GM12865 (cell line): ENCODE results near the gene ANKRD42.

Source experiments
- DNase-seq: peaks from one replicate; pipeline ENCODE4 v3.0.0; 2010; ENCODE audit warnings: low read depth
- H3K4me3 ChIP-seq: 2 replicates; pipeline ENCODE4 v1.5.1; 2011; ENCODE audit warnings: mild to moderate bottlenecking, low read depth, low read length, control low read depth
- CTCF ChIP-seq: IDR thresholded peaks from 2 replicates; pipeline ENCODE4 v1.5.1; 2011; ENCODE audit warnings: low read length, control low read depth, low read depth, inconsistent platforms; ENCODE audit not compliant: insufficient read depth; ENCODE audit errors: missing control alignments

The ANKRD42 gene

GRCh38 chr11:83223457-83223856 is 29.9 kb downstream of the ANKRD42 start:
- no peak overlapping the region for H3K4me3 ChIP-seq
- TF ChIP-seq CTCF, result no peak
- DNase-seq, result no peak

GRCh38 chr11:83235825-83236224 is 42.3 kb downstream of the ANKRD42 start:
- no peak overlapping the region for H3K4me3 ChIP-seq
- no peak for TF ChIP-seq CTCF
- no peak for DNase-seq

- no peak for TF ChIP-seq CTCF
- DNase-seq, result no peak
- H3K4me3 ChIP-seq, result no peak overlapping the region
These were observed 44.6 kb downstream of the ANKRD42 start for GRCh38 chr11:83238111-83238510.

- H3K4me3 ChIP-seq, result no peak overlapping the region
- DNase-seq, result peak; percentile 62
- peak; percentile 47 for TF ChIP-seq CTCF
These were observed 47.9 kb downstream of the ANKRD42 start for GRCh38 chr11:83241291-83241946.

DNA sequence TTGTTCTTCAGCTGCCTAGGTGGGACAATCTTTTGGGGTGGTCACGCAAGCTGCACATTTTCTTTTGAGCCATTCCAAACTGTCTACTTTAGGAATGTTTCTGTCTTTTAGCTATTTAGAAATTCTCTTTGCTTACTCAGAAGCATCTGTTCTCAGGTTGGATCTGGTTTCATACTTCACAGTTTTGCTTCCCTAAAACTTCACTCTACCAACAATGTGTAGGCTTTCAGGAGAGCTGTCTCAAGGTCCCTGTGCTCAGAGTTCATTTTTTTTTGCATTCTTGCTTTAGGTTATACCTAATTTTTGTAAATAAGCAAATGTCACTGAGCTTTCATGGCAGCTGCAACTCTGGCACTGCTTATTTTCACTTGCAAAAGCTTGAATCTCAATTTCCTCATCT is 55.9 kb downstream of the ANKRD42 start:
- DNase-seq, result peak; percentile 4
- no peak for TF ChIP-seq CTCF
- H3K4me3 ChIP-seq, result no peak overlapping the region

DNA sequence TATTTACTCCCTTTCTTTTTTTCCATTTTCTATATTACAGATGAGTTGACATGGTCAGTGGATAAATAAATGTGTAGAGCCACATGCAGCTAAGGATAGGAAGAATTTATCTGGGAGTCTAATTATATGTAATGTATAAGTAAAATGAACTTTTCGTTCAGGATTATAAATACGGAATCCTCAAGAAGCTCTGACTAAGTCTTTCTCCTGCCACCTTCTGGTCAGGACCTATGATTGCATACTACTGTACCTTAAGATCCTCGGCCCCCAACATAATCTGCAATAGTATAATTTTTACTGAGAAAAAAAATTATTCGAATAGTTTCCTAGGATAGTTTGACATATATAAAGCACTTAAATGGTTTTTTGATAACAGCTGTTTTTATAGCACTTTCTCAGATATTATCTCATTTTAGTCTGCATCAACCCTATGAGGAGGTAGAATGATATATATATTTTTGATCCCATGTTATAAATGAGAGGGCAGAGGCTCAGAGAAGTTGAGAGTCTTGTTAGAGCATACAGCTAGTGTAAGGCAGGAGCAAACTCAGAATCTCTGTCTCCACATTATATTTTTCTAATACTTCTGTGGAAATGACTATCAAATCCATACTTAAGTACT is 56.6 kb downstream of the ANKRD42 start:
- peak; percentile 59 for TF ChIP-seq CTCF
- no peak overlapping the region for H3K4me3 ChIP-seq
- DNase-seq, result peak; percentile 55

GRCh38 chr11:83252266-83252665 is 58.8 kb downstream of the ANKRD42 start:
- no peak overlapping the region for H3K4me3 ChIP-seq
- TF ChIP-seq CTCF, result no peak
- no peak for DNase-seq
